GM10248 (cell line): ENCODE results near the gene FRMD3.

Experiments used
- CTCF ChIA-PET: fragments of 300-600 bp; sonication (Branson Sonifier 250); formaldehyde crosslinking; extraction: SDS; loops from one replicate; lab custom pipeline; 2021; ENCODE audit warnings: antibody characterized with exemption; lab: Yijun Ruan, JAX
- POLR2A ChIA-PET: fragments of 350-650 bp; sonication (Branson Sonifier 250); formaldehyde crosslinking; extraction: SDS; loops from one replicate; lab custom pipeline; 2020; ENCODE audit warnings: antibody characterized with exemption; lab: Yijun Ruan, JAX
- DNase-seq: peaks from one replicate; pipeline ENCODE4 v3.0.0; 2012; ENCODE audit errors: extremely low spot score
- CTCF ChIP-seq: IDR thresholded peaks from 2 replicates; pipeline ENCODE4 v1.5.1; 2012; ENCODE audit warnings: mild to moderate bottlenecking, low read depth; ENCODE audit errors: extremely low read depth, missing control alignments, control extremely low read depth

FRMD3 gene

DNA sequence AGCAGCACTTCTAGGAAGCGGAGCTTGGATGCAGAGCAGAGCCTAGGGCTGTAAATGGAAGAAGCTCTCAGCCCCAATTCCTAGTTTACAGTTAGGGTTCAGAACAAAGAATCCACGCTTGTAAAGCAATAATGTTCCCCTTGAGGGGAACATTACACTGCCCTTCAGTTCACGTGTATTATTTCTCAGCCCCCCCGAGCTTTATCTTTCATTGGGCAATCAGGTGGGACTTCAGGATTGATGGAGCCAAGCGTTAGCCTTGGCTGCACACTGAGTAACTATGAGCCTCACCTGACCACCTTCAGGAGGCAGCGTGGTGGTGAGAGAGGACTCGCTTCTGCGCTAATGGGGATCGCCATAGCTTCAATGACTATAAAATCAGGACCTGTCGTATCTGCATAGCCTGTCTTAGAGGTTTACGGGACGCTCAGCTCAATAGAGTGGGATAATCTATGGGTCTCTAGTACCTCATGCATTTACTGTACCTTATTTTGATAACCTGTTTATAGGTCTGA, 318.2 kb downstream of the FRMD3 start:
- no peak for DNase-seq
- TF ChIP-seq CTCF = no peak
- ChIA-PET CTCF (interaction anchor here (1.4 to 1.7 kb wide), 2 partner anchors 10 to 115 kb away, joined by 3 to 4 read pairs; no protein-coding TSS in a partner anchor), POLR2A (no interaction called here)

DNA sequence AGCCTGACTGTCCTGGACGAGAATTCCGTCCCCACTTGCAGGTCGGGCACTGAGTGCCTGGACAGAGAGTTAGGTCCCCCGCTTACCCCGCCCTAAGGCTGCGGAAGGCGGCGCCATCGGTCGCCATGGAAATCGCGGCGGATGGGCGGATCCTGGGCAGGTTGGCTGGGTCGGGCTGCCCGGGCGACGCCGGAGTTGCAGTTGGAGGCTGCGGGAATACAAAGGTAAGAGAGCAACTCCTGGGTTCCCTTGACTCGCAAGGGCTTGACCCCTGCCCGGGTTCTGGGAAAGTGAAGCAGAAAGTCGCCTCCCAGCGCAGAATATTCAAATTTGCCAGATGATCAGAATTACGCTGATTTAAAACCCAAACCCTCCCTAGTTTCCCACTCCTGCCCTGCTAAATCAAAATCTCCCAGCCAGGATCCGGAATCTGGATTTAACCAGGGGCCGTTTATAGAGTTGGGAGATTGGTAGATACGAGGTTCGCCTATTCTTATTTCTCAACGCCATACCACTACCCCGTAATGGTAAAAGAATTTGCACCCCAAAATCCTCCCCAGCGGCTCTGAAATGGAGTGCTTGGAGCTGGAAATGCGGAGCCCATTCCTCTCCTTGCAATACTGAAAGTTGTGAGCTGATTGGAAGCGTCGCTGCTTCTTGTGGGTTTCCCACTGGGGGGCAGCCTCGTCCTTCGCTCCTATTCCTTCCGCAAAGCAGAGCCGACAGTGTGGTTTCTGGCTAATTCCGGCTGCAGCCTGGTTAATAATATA, 318.9 kb downstream of the FRMD3 start:
- POLR2A ChIA-PET = no interaction called here
- CTCF ChIA-PET = interaction anchor here (1.4 to 1.7 kb wide), 2 partner anchors 10 to 115 kb away, joined by 3 to 4 read pairs; no protein-coding TSS in a partner anchor
- TF ChIP-seq CTCF = no peak
- DNase-seq = peak; percentile 38

DNA sequence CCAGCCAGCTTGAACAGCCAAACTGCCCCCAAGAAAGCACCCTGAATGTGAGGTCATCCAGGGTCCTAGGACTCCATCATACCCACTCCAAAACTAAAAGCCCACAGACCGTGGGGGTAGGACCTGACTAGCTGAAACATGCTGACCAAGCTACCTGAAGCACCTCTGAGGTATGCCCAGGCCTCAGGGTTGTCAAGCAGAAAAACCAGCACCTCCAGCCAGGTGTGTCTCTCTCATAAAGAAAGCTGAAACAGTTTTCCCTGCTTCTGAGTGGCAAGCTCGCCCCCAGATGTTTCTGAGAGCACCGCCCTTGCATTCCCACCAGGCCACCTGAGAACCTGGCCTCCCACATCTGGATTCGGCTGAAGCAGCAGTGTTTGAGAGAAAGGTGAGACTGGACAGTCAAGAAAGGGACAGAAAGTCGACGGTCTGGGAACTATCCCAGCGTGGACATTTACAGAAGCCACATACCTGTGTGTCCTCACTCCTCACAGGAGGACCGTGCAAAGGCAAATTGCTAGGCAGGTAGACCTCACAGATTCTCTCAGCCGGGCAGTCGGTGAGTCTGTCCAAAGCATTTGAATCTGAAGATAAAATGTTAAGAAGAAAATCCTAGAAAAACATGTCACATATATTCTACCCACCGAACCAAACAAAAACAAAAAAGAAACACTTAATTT, 319.6 kb downstream of the FRMD3 start:
- CTCF ChIA-PET = no interaction called here

GRCh38 chr9:83209188-83209731, 328.9 kb downstream of the FRMD3 start:
- TF ChIP-seq CTCF = no peak
- ChIA-PET CTCF (no interaction called here), POLR2A (no interaction called here)
- no peak for DNase-seq

More for the DNA sequence above, 319.6 kb downstream of the FRMD3 start:
- POLR2A ChIA-PET = no interaction called here
- no peak for TF ChIP-seq CTCF
- DNase-seq = no peak

DNA sequence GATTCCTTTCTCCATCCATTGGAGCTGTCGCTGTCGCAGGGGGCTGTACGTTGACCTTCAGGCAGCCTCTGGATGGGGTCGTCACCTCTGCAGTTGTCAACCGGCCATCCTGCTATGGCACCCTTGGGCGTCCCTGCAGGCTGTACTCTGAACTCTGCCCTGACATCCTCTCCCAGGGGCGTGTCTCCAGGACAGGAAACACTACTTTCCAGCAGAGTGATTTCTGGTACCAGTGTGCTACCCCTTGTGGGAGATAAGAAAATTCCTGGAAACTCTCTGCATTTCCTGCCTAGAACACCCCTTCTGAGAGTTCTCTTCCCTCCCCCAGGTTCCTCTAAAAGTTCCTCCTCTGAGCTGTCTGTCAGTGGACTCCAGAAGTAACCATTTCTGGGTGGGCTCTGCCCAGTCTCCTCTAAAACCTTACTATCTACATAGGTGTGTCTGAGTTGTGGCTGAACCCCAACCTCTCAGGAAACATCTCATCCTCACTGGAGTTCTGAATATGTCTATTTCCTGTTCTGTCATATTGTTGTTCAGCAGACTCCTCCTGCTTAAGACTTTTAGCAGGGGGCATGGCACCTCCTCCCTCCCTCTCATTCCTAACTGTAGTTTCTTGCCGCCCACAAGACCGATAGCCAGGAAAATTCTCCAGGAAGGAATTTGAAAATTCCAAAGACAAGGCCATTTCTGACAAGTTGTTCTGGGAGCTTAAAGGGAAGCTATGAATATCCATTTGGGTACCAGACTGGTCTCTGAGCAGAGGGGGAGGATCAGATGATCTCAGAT, 329.9 kb downstream of the FRMD3 start:
- CTCF ChIA-PET = no interaction called here

More for the DNA sequence above, 329.9 kb downstream of the FRMD3 start:
- DNase-seq = no peak
- POLR2A ChIA-PET = no interaction called here
- no peak for TF ChIP-seq CTCF
